Spleen (tissue), 11 donors: Measurements from ENCODE around the gene HDAC8. TPM values are rescaled to one million over a fixed set of nuclear protein-coding genes. Genes with fewer than 3 reads are reported as not detected.

Experiments used
- DNase-seq: peaks from one replicate; pipeline ENCODE4 v3.0.0-alpha.2; 2020
- H3K27ac ChIP-seq, 8 donors: fragments of 200-600 bp; sonication (generic) in 7 of 8; 1 replicate in 4 of 8; 2 replicates in 4 of 8; pipeline versions ENCODE4 v1.5.0 to v1.8.0; 2016 to 2021; ENCODE audit warnings: inconsistent platforms in 4 of 8, mild to moderate bottlenecking in 4 of 8, moderate library complexity in 1 of 8
- H3K27me3 ChIP-seq, 7 donors: fragments of 200-600 bp; sonication (generic) in 6 of 7; replicated peaks in 1 of 7; 1 replicate in 4 of 7; 2 replicates in 3 of 7; pipeline versions ENCODE4 v1.5.0 to v1.8.0; 2016 to 2021; ENCODE audit warnings: inconsistent platforms in 3 of 7, mild to moderate bottlenecking in 1 of 7
- H3K36me3 ChIP-seq, 6 donors: fragments of 200-600 bp; sonication (generic) in 5 of 6; 1 replicate in 4 of 6; 2 replicates in 2 of 6; pipeline versions ENCODE4 v1.5.0 to v1.8.0; 2016 to 2021; ENCODE audit warnings: inconsistent platforms in 2 of 6
- H3K4me1 ChIP-seq, 6 donors: fragments of 200-600 bp; sonication (generic) in 5 of 6; 1 replicate in 3 of 6; 2 replicates in 3 of 6; pipeline versions ENCODE4 v1.5.0 to v1.8.0; 2016 to 2021; ENCODE audit warnings: inconsistent platforms in 3 of 6
- H3K4me3 ChIP-seq, 8 donors: fragments of 200-600 bp; sonication (generic) in 7 of 8; 1 replicate in 4 of 8; 2 replicates in 4 of 8; pipeline versions ENCODE4 v1.5.0 to v1.8.0; 2016 to 2021; ENCODE audit warnings: inconsistent platforms in 4 of 8, mild to moderate bottlenecking in 4 of 8, moderate library complexity in 2 of 8
- H3K9me3 ChIP-seq, 8 donors: fragments of 200-600 bp; sonication (generic) in 7 of 8; 1 replicate in 4 of 8; 2 replicates in 4 of 8; pipeline versions ENCODE4 v1.5.0 to v1.8.0; 2016 to 2021; ENCODE audit warnings: inconsistent platforms in 4 of 8
- POLR2A ChIP-seq, 3 donors: fragments of 450-650 bp; IDR thresholded peaks; one replicate each; pipeline ENCODE4 v1.5.1; 2017; ENCODE audit warnings: antibody characterized with exemption in 3 of 3, mild to moderate bottlenecking in 1 of 3
- POLR2AphosphoS5 ChIP-seq, 3 donors: sonication (generic); formaldehyde crosslinking; IDR thresholded peaks; one replicate each; pipeline ENCODE4 v1.5.1; 2017; ENCODE audit warnings: antibody characterized with exemption in 3 of 3
- WGBS, 5 donors: extraction: QIAGEN DNeasy Blood & Tissue Kit in 3 of 5; methylation state at CpG; one replicate each; pipeline versions ENCODE4 v1.1.5 to v1.1.7; 2013 to 2018; 5-methylcytosine and 5-hydroxymethylcytosine counted together
- intact Hi-C: fragments of 100-400 bp; cut with DNase I; formaldehyde crosslinking; loops from one replicate; pipeline ENCODE4 v1.15.0; 2023; ENCODE audit warnings: low total_unique reads
- polyA plus RNA-seq, 3 donors: library from polyadenylated mRNA; stranded (reverse); fragments of 200-250 nt; gene quantifications; one replicate each; pipeline ENCODE4 v1.2.1, GENCODE V29; 2013
- small RNA-seq, 4 donors: library from RNA; depleted of rRNA; stranded (forward); fragments of <200 nt; gene quantifications; one replicate each; pipeline ENCODE3, GENCODE V24; 2016
- total RNA-seq, 7 donors: library from RNA; depleted of rRNA in 3 of 7; stranded (reverse); fragments of >200 nt in 3 of 7; fragmentation: NEBNext Ultra II Directional in 4 of 7; extraction: Animal tissue kit (Norgen Biotek cat#: 25700) in 4 of 7; gene quantifications; one replicate each; pipeline versions ENCODE4 v1.1.0 to v1.2.1, GENCODE V29; 2016 to 2021
- TF ChIP-seq, protein P1 (sequence below), 11 experiments: fragments of 200-600 bp in 7 of 11; fragments of 450-650 bp in 4 of 11; sonication (generic) in 4 of 11; IDR thresholded peaks in 8 of 11; conservative IDR thresholded peaks in 3 of 11; 1 replicate in 7 of 11; 2 replicates in 4 of 11; pipeline versions ENCODE4 v1.4.0 to v1.8.0; 2016 to 2021; ENCODE audit warnings: antibody characterized with exemption in 11 of 11, inconsistent platforms in 4 of 11, mild to moderate bottlenecking in 1 of 11
- donor health status: healthy with polysubstance abuse.
- donor health status: DM: no; HTN: no; CAD: no; lungs with moderate emphysema.
- donor health status: DM: no; HTN: no; CAD: no.
- donor health status: Bipolar disorder and iron deficiency.
- donor health status: healthy.
- donor health status: DM: no; HTN: no; CAD: no.
- donor health status: DM: yes; HTN: yes; CAD: no.

Gene HDAC8
- total and polyA plus RNA-seq, 10 donors, result 15.6 to 54.6 (median 33.5) TPM

- no peak overlapping the region for H3K27ac ChIP-seq
- H3K36me3 ChIP-seq, result no peaks in the 10 kb centered on the region
- TF ChIP-seq POLR2A (IDR thresholded peaks at IDR 0.05), result no peak
- TF ChIP-seq, protein P1, sequence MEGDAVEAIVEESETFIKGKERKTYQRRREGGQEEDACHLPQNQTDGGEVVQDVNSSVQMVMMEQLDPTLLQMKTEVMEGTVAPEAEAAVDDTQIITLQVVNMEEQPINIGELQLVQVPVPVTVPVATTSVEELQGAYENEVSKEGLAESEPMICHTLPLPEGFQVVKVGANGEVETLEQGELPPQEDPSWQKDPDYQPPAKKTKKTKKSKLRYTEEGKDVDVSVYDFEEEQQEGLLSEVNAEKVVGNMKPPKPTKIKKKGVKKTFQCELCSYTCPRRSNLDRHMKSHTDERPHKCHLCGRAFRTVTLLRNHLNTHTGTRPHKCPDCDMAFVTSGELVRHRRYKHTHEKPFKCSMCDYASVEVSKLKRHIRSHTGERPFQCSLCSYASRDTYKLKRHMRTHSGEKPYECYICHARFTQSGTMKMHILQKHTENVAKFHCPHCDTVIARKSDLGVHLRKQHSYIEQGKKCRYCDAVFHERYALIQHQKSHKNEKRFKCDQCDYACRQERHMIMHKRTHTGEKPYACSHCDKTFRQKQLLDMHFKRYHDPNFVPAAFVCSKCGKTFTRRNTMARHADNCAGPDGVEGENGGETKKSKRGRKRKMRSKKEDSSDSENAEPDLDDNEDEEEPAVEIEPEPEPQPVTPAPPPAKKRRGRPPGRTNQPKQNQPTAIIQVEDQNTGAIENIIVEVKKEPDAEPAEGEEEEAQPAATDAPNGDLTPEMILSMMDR (IDR thresholded peaks at IDR 0.05 in 8 of 11, conservative IDR thresholded peaks at IDR 0.05 in 3 of 11), result no peak
- TF ChIP-seq POLR2AphosphoS5 (IDR thresholded peaks at IDR 0.05), result no peak
- H3K27me3 ChIP-seq, result peaks cover 0 to 49% (median 0%) of the 10 kb centered on the region in 7 donors
- 26 to 60% (median 32%) methylated on average over 1 of the region's 1 CpG for WGBS, 5 donors
- no peak overlapping the region for H3K4me3 ChIP-seq
- no peaks in the 10 kb centered on the region for H3K9me3 ChIP-seq
- intact Hi-C loops, result no loop called here
- no peaks in the 10 kb centered on the region for H3K4me1 ChIP-seq
- no peak for DNase-seq
These were observed 278.1 kb downstream of the HDAC8 start for GRCh38 chrX:72294497-72294896.

DNA sequence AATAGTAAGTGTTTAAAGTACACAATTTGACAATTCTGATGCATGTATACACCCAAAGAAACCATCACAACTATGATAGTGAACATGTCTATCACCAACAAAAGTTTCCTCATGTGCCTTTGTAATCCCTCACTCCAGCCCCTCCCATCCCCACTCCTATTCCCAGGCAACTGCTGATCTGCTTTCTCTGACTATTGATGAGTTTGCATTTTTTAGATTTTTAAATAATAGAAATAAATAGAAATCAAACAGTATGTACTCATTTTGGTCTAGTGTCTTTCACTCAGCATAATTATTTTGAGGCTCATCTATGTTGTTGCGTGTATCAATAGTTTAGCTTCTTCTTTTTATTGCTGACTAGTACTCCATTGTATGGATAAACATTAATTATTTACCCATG lies 290.3 kb downstream of the HDAC8 start:
- peaks cover 0 to 21% (median 0%) of the 10 kb centered on the region in 7 donors for H3K27me3 ChIP-seq
- H3K4me1 ChIP-seq, result no peaks in the 10 kb centered on the region
- intact Hi-C loops, result no loop called here
- 92 to 100% (median 96%) methylated on average over 1 of the region's 1 CpG for WGBS, 5 donors
- no peaks in the 10 kb centered on the region for H3K9me3 ChIP-seq
- DNase-seq, result no peak
- no peak overlapping the region for H3K27ac ChIP-seq
- no peaks in the 10 kb centered on the region for H3K36me3 ChIP-seq
- H3K4me3 ChIP-seq, result no peak overlapping the region
- TF ChIP-seq POLR2AphosphoS5 (IDR thresholded peaks at IDR 0.05) (no peak), POLR2A (IDR thresholded peaks at IDR 0.05) (no peak)
- TF ChIP-seq, protein P1 (IDR thresholded peaks at IDR 0.05 in 8 of 11, conservative IDR thresholded peaks at IDR 0.05 in 3 of 11), result no peak

DNA sequence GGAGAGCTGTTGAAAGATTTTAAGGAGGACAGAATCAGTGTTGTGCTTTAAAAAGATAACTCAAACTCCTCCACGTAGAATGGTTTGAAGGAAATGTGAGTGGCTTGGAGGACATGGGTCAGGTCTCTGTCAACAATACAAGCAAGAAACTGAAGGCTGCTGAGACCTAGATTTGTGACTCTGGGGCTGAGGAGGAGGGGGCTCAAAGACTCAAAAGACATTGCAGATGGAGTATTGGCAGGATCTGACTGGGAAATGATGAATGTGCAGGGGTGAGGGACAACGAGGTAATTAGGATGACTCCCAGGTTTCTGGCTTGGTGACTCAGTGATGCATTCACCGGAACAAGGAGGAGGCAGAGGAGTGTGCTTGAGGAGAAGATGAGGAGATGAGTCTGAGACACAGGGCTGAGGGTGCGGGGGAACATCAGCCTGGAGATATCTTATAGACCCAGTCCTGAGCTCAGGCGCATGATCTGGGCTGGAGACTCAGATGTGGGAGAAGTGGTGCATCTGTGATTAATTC lies 292.3 kb downstream of the HDAC8 start:
- WGBS, 5 donors, result 76 to 86% (median 82%) methylated on average over 5 of the region's 5 CpGs

More for the DNA sequence above, 292.3 kb downstream of the HDAC8 start:
- peaks cover 0 to 8% (median 0%) of the 10 kb centered on the region in 7 donors for H3K27me3 ChIP-seq
- TF ChIP-seq POLR2A (IDR thresholded peaks at IDR 0.05) (no peak), POLR2AphosphoS5 (IDR thresholded peaks at IDR 0.05) (no peak)
- TF ChIP-seq, protein P1 (IDR thresholded peaks at IDR 0.05 in 8 of 11, conservative IDR thresholded peaks at IDR 0.05 in 3 of 11), result no peak
- DNase-seq, result no peak
- no peak overlapping the region for H3K4me3 ChIP-seq
- H3K9me3 ChIP-seq, result no peaks in the 10 kb centered on the region
- intact Hi-C loops, result no loop called here
- no peak overlapping the region for H3K27ac ChIP-seq
- H3K4me1 ChIP-seq, result peaks cover 8 to 12% (median 9%) of the 10 kb centered on the region in 6 donors
- H3K36me3 ChIP-seq, result peaks cover 0 to 6% (median 3%) of the 10 kb centered on the region in 6 donors

Small RNA genes lying within 50 kb of the gene (small RNA-seq; reads per million reads assigned to genes)
- gene RF00019 (0 reads per million in 4 donors), gene RNU2-68P (0.42 to 0.62 (median 0.55) reads per million in 4 donors)

Other genes starting within 250 kb of the HDAC8 start
- 10 to 100 TPM in 2 of 7 donors, 1 to 10 TPM in 5; 5.2 to 12.7 (median 7.8) TPM for gene PHKA1, start 141.5 kb upstream of the HDAC8 start, total RNA-seq
- 1 to 10 TPM in 1 of 3 donors, under 1 TPM in 2; 0.67 to 2.0 (median 0.88) TPM for gene PHKA1, start 141.5 kb upstream of the HDAC8 start, polyA plus RNA-seq
- 1 to 10 TPM in 1 of 7 donors, under 1 TPM in 3, not detected in 3; 0.67 to 1.4 (median 0.83) TPM for gene DMRTC1B, start 204.0 kb upstream of the HDAC8 start, total RNA-seq
- 1 to 10 TPM; 1.9 to 4.2 (median 3.1) TPM for gene DMRTC1B, start 204.0 kb upstream of the HDAC8 start, polyA plus RNA-seq
- gene FAM236B, start 209.8 kb upstream of the HDAC8 start, total RNA-seq, result not detected
- gene FAM236B, start 209.8 kb upstream of the HDAC8 start, polyA plus RNA-seq, result not detected
- not detected for gene FAM236D, start 235.4 kb upstream of the HDAC8 start, total RNA-seq
- gene FAM236D, start 235.4 kb upstream of the HDAC8 start, polyA plus RNA-seq, result not detected